HG02840 (cell line): ENCODE measurements around the gene VRK3.
"Not testable (repeated sequence)": the region's sequence is repeated elsewhere in the genome, so short reads cannot be mapped to it uniquely, and the experiment has no call there.

Source experiments
- ATAC-seq: cut with Tn5 transposase; IDR thresholded peaks from one replicate; pipeline ENCODE4 v1.9.1; 2021; ENCODE audit warnings: mild to moderate bottlenecking, moderate library complexity, moderate number of reproducible peaks; ENCODE audit not compliant: unreplicated experiment, low FRiP score

The VRK3 gene

DNA sequence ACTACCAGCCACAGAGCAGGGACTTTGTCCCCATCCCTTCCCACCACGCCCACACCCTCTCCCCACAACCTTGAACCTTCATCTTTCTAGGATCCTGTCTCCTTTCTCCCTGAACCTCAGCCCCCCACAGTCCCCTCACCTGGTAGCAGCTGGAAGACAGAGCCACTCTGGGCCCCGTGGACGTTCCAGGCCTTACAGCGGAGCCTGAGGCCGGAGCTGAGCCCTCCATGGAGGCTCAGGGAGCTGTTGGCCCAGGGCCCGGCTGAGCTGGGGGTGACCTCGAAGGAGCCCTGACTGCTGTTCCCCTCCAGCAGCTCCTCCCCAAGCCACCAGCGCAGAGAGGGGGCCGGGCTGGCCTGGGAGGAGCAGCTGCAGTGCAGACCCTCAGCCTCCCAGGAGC, 67.0 kb downstream of the VRK3 start:
- not testable (repeated sequence) for ATAC-seq

DNA sequence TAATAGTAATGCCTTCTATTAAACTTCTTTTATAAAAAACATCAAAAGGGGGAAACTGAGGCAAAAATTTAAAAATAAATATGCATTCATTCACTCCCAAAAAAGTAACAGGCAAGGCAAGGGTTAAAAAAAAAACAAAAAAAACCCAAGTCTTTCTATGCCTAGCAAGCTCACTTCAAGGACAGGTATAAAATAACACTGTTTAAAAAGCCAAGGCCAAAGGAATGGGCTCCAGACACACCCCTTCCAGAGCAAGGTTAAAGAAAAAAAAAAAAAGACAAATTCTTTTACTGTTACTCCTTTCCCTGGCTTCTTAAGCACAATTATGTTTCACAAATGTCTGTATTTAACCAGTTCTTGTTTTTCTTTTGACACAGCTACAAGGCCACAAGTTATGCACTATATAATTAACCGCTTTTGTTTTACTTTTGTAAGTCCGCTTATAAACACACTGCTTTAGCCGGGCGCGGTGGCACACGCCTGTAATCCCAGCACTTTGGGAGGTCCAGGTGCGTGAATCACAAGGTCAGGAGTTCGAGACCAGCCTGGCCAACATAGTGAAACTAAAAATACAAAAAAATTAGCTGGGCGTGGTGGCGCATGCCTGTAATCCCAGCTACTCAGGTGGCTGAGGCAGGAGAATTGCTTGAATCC, 67.8 kb downstream of the VRK3 start:
- no peak for ATAC-seq

DNA sequence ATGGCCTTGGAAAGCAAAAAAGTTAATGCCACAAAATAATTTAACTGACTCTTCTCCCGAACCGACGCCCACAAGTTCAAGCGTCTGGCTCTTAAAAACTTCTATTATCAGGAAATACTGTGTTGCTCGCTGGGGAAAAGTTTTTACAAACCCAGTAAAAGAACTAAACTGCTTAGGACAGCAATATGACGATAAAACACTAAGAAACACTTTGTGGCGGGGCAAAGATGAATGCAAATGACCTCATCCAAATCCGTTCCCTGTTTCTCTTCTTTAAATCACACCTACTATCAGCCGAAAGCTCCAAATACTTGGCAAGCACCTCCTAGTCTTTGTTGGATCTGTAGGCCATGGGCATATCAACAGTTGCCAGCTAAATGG, 69.1 kb downstream of the VRK3 start:
- ATAC-seq: no peak

DNA sequence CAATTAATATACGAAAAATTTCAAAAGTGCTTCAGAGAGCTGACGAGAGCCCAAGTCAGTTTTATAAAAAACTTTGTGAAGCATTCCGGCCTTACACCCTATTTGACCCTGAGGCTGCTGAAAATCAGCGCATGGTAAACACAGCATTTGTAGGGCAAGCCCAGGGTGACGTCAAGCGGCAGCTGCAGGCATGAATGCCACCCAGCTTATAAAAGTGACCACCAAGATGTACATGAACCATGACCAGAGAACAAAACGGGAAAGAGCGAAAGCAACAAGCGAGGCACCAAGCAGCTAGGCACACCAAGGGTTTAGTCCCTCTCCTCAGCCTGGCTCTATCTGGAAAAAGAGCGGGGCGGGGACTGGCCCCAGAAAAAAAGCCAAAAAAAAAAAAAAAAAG, 70.2 kb downstream of the VRK3 start:
- ATAC-seq: no peak

DNA sequence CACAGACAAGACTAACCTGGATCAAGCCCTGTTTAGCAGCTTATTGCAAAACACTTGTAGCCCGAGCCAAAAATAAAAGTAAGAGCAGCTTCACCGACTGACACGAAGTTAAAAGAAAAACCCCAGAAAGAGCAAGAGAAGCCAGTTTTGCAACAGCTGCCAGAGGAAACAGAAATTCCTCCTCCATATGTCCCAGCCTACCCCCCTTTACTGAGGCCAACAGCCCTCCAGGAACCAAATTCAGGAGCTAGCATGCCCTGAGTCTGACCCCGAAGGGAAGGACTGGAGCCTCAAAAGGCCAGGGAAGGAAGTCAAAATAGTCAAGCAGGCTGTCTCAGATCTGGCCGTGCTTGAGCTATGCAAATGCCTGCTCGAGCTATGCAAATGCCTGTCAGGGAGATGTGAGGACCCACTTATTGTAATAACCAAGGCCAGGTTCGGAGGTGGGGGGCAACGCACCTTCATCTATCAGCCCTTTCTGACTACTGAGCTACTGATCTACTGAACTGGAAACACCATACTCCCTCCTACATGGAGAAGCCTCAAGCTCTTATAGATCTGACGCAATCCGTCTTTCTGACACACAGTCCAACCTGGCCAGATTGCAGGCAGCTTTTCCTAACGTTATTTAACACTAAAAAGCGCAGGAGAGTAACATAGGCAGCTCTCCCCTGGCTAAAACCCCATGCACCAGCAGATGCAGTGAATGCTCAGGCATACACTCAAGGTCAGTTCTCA, 70.9 kb downstream of the VRK3 start:
- no peak for ATAC-seq

DNA sequence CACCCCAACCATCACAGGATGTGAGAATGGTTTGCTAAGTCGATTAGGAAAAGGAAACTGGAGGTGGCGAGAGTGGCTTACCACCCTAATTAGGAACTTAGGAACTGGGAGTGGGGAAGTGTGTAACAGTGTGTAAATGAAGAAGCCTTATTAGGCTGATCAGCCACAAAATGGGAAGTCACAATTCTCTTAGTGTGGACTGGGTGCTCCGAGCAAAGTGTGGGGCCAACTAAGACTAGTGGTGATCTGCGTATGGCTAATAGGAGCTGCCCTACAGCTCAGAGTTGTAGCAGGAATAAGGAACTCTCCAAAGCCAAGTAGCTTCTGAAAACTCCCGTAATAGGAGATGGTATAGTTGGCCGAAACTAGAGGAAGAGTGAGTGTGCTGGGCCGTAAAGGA, 71.8 kb downstream of the VRK3 start:
- no peak for ATAC-seq

DNA sequence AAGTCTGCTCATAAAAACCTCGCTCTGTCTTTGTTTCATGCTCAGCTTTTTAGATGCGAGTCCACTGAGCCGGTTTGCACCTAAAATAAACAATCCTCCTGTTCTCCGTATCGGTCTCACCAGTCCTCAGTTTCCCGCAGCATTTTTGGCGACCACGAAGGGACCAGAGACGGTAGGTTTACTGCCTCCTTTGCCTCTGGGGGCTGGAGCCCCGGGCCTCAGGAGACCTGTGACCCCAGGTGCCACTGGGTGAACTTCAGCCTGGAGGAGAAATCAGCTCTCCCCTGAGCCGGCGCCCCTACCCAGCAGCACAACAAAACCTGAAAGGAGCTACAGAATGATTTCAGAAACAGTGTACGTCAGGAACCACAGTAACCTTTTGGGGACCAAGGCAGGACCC, 72.3 kb downstream of the VRK3 start:
- no peak for ATAC-seq

DNA sequence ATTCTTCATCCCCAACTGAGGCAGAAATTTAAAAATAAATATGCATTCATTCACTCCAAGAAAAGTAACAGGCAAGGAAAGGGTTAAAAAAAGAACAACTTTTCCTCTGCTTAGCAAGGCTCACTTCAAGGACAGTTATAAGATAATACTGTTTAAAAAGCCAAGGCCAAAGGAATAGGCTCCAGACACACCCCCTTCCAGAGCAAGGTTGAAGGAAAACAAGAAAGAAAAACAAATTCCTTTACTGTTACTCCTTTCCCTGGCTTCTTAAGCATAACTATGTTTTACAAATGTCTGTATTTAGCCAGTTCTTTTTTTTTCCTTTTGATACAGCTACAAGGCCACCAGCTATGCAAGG, 72.7 kb downstream of the VRK3 start:
- ATAC-seq: no peak

DNA sequence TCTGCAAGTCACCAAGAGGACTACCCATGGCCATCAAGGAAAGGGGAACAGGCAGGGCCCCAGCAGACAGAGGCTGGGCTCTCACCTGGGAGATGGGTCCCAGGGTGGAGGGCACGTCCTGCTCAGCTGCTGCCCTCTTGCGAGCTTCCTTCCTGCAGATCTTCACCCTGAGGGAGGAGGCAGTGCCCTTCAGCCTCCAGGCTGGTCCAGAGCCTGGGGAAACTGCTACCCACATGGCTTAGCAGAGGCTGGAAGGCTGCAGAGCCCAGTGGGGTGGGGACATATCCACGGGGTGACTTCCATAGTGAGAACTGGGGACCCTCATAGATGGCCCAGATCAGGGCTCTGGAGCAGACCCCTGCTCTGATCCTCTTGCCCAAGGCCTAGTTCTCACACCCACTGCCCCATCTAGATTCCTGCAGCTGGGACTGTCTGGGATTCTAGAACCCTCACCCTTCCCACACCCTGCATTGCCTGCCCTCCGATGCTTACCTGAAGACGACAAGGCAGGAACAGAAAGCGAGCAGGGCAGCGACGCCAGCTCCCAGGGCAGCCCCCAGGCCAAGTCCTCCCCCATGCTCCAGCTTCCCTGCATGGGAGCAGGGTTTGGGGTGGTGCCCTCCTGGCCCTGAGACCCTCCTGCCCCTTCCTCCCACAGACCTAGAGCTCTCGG, 73.2 kb downstream of the VRK3 start:
- ATAC-seq: no peak

DNA sequence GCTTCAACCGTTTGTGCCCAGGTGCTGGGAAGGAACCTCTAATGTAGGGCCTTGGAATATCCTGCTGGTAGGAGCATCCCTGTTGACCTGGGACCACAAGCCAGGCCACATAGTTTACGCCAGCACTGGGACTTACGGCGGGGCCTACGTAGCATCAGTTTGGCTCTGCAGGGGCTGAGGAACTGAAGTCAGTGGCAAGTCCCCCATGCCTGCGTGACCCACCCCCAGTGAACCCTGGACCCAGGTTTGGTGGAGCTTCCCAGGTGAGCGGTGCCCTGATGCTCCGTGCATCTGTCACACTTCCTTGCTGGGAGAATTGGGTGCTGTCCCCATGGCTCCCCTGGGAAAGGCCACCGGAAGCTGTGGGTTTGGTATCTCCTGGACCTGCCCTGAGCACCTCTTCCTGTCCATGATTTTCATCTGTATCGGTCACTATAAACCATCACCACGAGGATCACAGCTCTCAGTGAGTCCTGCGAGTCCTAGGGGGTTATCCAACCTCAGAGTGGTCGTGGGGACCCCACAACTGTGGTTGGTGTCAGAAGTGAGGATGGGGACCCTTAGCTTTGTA, 74.1 kb downstream of the VRK3 start:
- ATAC-seq: no peak

DNA sequence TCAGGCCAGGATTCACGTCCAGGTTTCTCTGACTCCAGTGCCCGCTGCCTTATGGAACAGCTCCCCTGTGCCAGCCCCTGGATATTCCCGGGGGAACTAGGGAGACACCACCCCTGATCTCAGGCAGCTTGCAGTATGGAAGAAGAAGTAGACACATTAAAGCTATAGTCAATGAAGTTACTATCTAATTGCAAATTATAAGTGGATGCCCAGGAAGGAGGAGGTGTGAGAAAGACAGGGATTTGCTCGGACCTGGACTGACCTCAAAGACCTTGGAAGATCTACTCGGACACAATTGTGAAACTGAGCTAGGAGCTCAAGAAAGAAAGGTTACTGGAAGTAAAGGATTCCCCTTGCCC, 74.6 kb downstream of the VRK3 start:
- no peak for ATAC-seq

DNA sequence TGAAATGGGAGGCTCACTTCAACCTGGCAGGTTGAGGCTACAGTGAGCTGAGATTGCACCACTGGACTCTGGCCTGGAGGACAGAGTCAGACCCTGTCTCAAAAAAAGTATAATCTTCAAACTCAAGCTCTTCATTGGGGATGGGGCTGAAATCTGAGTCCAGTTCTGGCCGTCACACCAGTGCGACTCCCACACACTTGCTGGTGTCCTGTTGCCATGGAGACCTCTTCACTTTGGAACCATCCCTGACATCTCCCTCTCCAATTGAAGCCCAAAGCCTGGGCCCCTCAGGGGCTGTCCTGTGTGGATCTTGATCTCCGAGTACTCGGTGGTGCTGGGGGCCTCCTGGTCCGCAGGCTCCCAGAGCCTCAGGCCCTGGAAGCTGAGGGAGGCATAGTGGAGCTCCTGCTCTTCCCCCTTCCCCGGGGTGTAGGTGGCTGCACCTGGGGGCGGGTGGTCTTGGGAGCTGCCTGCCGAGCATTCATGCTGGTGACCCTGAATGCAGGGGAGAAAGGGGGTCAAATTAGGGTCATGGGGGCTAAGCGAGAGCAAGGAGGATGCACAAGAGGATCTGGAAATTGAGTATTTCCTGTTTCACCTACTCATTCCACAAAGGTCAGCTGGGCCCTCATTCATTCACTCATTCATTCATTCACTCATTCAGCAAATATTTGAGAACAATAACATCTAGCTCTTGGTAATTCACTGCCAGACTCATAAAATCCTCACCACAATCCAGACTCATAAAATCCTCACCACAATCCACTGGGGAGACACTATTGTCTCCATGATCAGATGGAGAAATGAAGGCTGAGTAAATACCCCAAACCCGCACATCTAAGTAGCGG, 75.2 kb downstream of the VRK3 start:
- no peak for ATAC-seq

DNA sequence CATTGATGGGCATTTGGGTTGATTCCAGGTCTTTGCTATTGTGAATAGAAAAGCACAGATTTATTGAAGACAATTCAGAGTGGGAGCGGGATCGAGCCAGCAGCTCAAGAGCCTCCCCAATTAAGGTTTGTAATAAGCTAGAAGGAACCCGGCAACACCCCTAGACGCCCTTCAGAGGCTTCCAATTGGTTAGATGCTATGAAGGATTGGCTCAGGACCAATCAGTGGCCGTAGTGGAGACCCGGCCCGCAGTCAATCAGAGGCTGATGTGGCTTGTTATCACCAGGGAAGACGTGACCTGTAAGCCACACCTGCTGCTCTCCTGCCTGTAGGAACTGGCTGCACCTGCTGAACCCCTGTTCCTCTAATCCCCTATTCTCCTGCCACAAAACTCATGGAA, 78.8 kb downstream of the VRK3 start:
- no peak for ATAC-seq

DNA sequence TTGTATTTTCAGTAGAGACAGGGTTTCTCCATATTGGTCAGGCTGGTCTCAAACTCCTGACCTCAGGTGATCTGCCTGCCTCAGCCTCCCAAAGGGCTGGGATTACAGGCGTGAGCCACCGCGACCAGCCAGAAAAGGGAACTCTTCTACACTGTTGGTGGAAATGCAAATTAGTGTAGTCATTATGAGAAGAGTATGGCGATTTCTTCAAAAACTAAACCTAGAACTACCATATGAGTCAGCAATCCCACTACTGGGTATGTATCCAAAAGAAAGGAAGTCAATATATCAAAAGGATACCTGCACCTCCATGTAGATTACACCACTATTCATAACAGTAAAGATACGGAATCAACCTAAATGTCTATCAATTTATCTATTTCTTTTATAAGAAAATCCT, 80.6 kb downstream of the VRK3 start:
- not testable (repeated sequence) for ATAC-seq

DNA sequence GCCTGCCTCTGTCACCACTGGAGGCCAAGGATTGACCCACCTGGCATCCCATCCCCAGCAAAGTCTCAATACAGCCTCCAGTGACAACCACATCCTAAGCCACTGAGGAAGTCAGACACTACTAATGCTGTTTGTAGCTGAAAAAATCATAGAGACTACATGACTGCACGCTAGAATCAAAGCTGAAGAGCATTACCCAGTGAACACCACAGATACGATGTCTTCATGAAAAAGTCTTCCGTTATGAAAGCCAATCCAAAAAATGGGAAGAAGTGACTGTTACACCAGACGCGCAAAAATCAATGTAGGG, 84.7 kb downstream of the VRK3 start:
- ATAC-seq: no peak

DNA sequence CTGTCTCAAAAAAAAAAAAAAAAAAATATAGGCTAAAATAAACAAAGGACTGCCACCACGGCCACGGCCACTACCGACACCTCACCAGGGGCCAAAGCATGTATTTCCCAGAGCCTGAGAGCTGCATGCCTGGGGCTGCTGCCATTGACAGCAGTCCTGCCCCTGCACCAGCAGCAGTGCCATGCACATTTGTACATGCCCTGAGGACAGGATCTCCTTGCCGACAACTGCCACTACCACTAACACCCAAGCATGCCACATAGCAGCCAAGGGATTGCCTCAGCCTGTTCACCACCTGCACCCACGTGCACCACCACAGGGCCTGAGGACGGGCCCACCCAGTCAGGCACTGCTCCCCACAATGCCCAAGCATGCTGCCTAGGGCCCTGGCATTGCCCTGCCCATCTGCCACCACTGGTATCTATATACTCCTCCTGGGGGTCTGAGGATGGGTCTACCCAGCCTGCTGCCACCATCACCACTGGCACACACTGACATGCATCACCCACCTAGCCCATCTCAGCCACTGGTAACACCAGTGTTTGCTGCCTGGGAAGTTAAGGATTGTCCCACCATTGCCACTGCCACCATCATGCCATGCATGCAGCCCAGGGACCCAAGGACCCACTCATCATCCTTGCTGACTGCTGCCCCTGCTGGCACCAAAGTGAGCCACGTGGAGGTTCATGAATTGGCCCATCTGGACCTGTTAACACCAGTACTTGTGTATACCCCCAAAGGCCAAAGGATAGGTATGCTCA, 85.3 kb downstream of the VRK3 start:
- no peak for ATAC-seq

DNA sequence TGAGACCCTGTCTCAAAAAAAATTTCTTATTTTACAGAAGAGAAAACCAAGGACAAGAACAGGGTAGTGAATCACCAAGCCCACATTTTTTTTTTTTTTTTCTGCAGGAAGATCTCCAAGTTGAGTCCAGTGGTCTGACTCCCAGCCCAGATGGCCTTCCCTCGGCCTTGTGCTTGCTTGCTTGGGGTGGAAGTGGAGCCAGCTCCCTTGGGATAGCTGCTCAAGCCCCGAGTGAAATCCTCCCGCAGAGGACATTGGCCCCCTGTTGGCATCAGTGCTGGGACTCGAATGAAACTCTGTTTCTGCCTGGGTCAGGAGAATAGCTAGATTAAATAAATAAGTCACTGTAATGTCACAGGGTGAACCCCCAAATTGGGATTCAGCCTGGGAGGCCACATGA, 86.5 kb downstream of the VRK3 start:
- no peak for ATAC-seq

DNA sequence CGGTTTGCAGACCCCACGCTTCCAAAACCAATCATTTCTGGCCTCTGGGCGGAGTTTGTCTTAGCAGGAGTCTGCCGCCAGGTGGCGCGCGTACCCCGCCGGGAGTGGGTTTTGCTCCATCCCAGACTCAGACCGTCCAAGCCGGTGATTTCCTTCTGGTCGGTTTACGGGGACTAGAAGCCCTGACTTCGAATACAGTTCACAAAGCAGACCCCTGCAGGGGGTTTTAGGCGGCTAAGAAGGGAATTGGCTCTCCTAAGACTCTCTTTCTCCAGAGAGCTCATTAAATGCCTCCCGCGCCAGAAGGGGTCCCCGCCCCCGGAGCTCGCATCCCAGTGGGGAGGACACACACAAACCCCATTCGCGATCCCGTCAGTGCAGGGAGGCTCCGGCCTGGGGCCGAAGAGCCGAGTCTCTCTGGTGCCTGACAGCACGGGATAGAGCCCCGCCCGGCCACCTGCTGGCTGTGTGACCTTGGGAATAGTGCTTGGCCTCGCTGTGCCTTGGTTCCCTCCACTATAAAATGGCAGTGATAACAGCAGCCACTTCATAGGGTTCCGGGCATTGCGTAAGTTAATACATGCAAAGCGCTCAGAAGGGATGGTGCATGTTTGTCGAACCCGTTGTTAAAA, 87.3 kb downstream of the VRK3 start:
- ATAC-seq: no peak

DNA sequence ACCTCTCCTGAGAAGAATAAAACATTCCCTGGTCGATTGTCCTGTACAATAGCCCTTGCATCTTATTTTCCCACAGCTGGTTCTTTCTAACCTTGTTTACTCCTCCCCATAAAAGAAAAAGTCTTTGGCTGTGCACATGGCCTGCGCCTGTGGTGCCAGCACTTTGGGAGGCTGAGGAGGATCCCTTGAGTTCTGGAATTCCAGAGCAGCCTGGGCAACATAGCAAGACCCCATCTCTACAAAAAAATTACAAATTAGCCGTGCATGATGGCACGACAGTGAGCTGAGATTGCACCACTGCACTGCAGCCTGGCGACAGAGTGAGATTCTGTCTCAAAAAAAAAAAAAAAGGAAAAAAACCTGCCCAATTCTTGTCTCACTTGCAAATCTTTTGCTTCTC, 88.6 kb downstream of the VRK3 start:
- no peak for ATAC-seq

DNA sequence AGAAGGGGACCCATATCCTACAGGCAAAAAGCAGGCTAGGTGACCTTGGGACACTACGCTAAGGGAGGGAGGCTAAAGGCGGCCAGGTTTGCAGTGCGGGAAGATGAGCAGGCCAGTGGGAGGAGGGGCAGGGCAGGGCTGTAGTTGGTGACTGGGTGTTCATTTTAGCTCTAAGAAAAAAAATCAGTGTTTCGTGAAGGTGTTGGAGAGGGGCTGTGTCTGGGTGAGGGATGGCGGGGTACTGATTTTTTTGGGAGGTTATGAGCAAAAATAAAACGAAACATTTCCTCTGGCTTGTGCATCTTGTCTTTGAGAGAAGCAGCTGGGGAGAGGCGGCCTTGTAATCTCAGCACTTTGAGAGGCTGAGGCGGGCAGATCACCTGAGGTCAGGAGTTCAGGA, 91.5 kb downstream of the VRK3 start:
- ATAC-seq: no peak
